Measurements from ENCODE around the gene LMOD3.

LMOD3 gene

GRCh38 chr3:69122403-69122802 lies at the start of gene LMOD3:
Gene LMOD3, minus strand, starts transcription at chr3:69122595. Its CDS starts 209 bp downstream, at chr3:69122386.
- DNase-seq: no peak

GRCh38 chr3:69172058-69172457 lies 49.7 kb upstream of the LMOD3 start:
- no peak for DNase-seq

DNA sequence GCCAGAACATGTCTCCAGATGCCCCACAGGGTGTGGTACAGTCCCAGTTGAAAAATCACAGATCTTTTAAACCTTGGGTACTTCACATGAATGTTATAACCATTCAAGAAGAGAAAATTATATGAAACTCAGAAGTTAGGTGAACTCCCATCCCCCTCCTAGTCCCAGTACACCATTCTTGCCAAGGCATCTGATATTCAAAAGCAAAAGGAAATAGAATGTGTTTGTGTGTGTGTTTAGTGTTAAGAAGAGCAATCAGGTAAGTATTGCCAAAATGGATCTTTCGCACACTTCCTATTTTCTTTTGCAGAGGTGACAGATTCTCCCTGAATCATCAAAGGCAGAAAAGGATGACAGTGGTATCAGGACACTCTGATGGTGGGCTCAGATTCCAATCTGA lies 44.1 kb upstream of the LMOD3 start:
- no peak for DNase-seq

GRCh38 chr3:69165744-69166143 lies 43.3 kb upstream of the LMOD3 start:
- no peak for DNase-seq

DNA sequence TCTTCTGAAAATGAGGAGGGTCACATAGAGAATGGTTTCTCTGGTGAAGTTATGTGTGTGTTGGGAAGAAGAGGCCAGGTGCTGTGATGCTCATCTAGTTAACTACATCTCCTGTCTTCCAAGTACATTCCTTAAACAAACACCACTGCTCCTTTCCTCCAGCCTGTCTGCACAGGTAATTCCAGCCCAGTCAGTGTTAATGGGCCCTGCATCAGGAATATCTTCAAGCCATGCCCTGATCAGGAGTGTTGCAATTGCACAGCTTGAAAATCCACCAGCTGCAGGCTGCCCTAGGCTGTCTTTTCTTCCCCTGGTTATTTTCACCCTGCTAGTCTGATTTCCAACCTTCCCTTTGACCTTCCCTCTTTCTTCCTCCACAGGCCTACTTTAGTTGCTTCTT lies 41.9 kb upstream of the LMOD3 start:
- no peak for DNase-seq

DNA sequence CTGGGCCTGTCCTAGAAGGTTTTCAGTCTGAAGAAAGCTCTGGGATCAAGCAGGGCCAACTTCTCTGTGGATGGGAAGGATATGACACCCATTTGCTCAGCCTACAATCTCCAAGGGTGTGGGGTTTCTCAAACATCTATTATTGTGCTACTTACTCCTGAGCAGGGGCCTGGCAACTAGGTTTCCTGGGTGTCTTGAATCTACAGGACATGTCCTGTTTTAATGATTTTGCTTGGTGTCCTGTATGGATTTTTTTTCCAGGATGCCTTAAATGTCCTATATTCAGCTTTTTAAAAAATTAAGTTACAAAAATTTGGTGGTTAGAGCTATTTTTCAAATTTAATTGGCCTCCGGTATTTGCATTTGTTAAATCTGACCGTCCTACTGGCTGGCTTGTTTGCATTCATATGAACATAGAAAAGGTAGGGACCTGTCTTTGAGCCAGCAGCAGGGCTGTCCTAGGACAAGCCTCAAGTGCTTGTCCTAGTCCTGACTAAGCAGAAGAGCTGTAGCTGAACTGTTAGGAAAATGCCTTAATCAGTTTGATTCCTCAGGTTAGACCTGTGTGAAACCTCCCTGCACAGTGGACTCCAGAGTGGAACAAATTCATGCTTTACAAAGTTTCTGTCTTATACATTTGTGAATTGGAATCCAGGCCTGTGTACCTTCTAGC lies 40.0 kb upstream of the LMOD3 start:
- DNase-seq: no peak

GRCh38 chr3:69161587-69162307 lies 39.4 kb upstream of the LMOD3 start:
- DNase-seq: no peak

DNA sequence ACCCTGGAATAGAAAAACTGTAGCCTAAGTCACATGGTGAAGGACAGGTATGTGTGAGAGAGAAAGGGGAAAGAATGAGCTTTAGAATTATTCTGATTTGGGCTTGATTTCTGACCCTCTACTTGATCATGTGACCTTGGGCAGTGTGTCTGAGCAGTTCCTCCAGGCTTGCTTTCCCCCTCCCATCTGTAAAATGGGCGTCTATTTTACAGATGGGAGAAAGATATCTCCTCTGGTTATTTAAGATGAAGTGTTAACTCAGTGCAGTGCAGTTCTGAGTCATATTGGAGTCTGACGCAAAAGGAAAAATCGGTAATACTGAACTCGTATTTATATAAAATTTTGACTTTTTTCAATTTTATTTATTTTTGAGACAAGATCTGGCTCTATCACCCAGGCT lies 38.1 kb upstream of the LMOD3 start:
- DNase-seq: no peak

DNA sequence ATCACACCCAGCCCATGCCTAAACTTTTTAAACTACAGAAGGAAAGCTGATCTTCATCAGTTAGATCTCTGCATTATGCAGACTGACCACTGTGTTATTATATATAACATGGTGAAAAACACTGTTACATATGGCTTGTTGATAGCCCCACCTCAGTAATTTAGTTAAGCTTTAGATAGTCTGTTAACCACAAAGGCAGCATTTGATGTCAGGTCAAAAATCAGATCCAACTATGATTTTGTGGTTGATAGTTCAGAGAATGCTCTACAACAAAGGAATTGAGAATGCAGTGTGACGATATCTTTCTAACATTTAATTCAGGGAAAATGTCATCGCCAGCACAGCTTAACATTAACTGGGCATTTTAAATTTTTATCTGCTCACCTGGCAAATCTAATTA lies 37.7 kb upstream of the LMOD3 start:
- no peak for DNase-seq

- no peak for DNase-seq
Observed at GRCh38 chr3:69149586-69149985, 27.2 kb upstream of the LMOD3 start.

- DNase-seq: no peak
Observed at GRCh38 chr3:69145688-69146087, 23.3 kb upstream of the LMOD3 start.

- no peak for DNase-seq
Observed at GRCh38 chr3:69144631-69145245, 22.3 kb upstream of the LMOD3 start.

DNA sequence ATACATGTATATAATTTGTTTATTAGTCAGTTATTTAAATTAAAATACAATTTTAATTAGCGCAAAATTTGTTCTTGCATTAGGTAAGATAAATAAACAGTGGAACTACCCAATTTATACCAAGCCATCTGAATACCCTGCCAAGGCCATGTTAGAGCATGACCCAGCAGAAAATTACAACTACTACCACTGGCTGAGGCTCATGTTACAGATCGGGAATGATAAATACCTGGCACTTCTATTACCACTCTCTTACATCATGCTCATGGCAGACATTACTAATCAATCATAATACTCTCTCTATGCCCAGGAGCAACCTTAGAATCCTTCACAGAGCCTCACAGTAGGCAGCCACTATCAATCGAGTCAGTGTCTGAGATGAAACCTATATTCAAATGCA lies 21.2 kb upstream of the LMOD3 start:
- DNase-seq: no peak

- no peak for DNase-seq
Observed at GRCh38 chr3:69142797-69143454, 20.5 kb upstream of the LMOD3 start.

GRCh38 chr3:69142090-69142489 lies 19.7 kb upstream of the LMOD3 start:
- DNase-seq: no peak

GRCh38 chr3:69141313-69141712 lies 18.9 kb upstream of the LMOD3 start:
- no peak for DNase-seq

DNA sequence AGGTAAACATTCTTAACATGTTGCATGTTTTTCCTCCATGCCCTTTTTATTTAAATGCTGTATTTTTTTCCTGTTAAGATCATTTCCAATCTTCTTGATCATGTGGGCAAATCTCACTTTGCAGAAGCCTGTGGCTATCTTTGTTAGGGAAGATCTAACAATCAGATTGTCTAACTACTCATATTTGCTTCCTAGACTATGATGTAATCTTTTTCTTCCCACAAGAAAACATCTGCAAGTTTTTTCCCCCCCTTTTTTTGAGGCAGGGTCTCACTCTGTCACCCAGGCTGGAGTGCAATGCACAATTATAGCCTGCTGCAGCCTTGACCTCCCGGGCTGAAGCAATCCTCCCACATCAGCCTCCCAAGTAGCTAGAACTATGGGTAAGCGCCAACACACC lies 15.0 kb upstream of the LMOD3 start:
- no peak for DNase-seq

GRCh38 chr3:69137005-69137404 lies 14.6 kb upstream of the LMOD3 start:
- no peak for DNase-seq

DNA sequence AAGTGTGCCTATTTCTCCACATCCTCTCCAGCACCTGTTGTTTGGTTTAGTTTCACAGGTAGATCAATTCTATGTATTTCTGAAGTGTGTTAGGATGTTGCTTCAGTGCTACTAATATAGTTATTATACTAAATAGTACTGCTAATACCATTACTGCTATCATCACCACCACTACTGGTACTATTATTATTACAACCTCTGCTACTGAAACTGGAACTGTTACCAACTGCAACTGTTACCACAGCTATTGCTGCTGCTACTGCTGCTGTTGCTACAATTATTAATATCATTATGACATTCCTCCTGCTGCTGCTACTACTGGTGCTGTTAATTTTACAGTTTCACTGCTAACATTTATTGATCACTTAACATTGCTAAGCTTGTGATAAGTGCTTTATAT lies 8.3 kb upstream of the LMOD3 start:
- no peak for DNase-seq

DNA sequence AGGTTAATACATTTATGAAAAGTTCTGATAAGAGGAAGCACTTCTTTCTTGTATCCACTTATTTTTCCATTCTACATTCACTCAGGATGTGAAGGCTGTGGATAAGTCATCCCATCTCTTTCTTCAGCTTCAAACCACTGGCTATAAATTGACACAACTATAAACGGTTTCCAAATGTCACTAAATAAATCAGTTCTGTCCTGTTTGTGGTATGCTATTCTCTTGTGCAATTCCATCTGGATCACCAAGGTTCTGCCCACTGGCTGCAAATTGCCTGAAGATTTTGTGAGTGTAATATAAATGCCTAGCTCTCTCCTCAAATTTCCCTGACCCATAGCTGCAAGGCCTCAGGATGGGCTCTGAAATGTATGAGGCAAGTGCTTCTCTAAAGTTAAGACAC lies 7.1 kb upstream of the LMOD3 start:
- DNase-seq: no peak

GRCh38 chr3:69128509-69128908 lies 6.1 kb upstream of the LMOD3 start:
- no peak for DNase-seq

DNA sequence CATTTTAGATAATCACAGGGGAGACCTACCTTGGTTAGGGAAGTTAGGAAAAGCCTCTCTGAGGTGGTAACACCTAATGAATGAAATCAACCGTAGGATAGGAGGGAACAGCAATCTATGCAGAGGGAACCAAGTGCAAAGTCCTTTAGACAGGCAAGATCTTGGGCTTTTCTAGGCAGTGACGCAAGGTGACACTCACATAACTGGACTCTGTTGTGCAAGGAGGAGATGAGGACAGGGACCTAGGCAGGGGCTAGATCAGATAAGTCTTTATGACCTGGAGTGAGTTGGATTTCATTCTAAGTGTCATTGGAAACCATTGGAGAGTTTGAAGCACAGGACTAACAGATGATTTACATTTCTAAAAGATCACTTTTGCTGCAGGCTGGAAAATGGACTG lies 4.6 kb upstream of the LMOD3 start:
- DNase-seq: no peak

DNA sequence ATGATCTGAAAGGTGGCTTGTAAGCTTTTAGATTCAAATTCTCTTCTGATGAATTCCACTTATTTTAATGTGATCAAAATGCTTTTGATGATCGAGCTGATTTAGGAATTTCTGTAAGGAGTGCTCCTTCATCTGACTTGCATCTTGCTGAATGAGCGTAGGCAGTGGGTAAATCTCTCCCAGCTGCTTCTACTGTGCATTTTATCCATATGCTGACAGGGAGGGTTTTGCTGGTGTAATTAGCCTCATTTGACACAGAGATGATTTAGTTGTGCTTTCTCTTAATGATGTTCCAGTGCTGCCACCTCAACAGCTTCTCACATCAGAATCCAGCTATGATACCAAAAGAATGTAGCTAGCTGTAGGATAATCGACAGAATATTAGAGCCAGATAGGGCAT lies 3.8 kb upstream of the LMOD3 start:
- no peak for DNase-seq

GRCh38 chr3:69121950-69122349 lies 445 bp downstream of the LMOD3 start:
- no peak for DNase-seq

All from activated CD8-positive, alpha-beta memory T cell treated with anti-CD3 and anti-CD28 coated beads, Interleukin-2, amount 50 U/mL, for 48 hours (primary cell).